ENCODE measurements around the gene ZNF678.

DNA sequence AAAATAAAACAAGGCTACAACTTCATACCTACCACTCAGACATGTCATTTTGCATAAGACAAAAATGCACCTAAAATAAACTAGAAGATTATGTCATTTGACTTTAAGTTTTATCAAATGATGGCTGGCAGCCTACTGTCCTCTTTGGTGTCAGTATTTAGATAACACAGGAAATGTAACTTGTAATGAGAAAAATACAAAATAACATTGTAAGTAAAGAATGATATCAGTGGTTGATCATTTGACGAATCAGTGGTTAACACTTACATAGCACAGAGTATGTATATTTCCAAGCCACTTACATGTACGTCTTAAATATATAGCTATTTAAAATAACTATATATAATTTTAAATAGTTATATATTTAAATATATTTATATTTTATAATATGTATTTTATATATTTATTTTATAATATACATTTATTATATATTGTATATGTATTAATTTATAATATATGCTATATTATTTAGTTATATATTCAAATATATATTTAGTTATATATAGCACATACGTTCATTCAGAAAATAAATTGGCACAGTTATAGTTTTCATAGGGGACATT lies 44.1 kb downstream of the ZNF678 start:
- TF ChIP-seq CTCF (IDR thresholded peaks at IDR 0.05) (no peak), POLR2A (IDR thresholded peaks at IDR 0.05) (no peak)
